Measurements from ENCODE around the gene MOCOS.

- TF ChIP-seq, protein P1, sequence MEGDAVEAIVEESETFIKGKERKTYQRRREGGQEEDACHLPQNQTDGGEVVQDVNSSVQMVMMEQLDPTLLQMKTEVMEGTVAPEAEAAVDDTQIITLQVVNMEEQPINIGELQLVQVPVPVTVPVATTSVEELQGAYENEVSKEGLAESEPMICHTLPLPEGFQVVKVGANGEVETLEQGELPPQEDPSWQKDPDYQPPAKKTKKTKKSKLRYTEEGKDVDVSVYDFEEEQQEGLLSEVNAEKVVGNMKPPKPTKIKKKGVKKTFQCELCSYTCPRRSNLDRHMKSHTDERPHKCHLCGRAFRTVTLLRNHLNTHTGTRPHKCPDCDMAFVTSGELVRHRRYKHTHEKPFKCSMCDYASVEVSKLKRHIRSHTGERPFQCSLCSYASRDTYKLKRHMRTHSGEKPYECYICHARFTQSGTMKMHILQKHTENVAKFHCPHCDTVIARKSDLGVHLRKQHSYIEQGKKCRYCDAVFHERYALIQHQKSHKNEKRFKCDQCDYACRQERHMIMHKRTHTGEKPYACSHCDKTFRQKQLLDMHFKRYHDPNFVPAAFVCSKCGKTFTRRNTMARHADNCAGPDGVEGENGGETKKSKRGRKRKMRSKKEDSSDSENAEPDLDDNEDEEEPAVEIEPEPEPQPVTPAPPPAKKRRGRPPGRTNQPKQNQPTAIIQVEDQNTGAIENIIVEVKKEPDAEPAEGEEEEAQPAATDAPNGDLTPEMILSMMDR (IDR thresholded peaks at IDR 0.05; ENCODE audit: poor library complexity), result no peak
- TF ChIP-seq EZH2phosphoT487 (IDR thresholded peaks at IDR 0.05; ENCODE audit: low read depth, severe bottlenecking, unreplicated experiment) (no peak), EZH2 (IDR thresholded peaks at IDR 0.05; ENCODE audit: borderline replicate concordance) (no peak)
Measured at GRCh38 chr18:36316246-36316645, 128.9 kb downstream of the MOCOS start.
